GM18498 (cell line): Measurements from ENCODE around the gene ZBTB4.

Experiments used
- ATAC-seq: cut with Tn5 transposase; IDR thresholded peaks from one replicate; pipeline ENCODE4 v1.9.1; 2021; ENCODE audit warnings: mild to moderate bottlenecking, moderate library complexity; ENCODE audit not compliant: unreplicated experiment

ZBTB4 gene

DNA sequence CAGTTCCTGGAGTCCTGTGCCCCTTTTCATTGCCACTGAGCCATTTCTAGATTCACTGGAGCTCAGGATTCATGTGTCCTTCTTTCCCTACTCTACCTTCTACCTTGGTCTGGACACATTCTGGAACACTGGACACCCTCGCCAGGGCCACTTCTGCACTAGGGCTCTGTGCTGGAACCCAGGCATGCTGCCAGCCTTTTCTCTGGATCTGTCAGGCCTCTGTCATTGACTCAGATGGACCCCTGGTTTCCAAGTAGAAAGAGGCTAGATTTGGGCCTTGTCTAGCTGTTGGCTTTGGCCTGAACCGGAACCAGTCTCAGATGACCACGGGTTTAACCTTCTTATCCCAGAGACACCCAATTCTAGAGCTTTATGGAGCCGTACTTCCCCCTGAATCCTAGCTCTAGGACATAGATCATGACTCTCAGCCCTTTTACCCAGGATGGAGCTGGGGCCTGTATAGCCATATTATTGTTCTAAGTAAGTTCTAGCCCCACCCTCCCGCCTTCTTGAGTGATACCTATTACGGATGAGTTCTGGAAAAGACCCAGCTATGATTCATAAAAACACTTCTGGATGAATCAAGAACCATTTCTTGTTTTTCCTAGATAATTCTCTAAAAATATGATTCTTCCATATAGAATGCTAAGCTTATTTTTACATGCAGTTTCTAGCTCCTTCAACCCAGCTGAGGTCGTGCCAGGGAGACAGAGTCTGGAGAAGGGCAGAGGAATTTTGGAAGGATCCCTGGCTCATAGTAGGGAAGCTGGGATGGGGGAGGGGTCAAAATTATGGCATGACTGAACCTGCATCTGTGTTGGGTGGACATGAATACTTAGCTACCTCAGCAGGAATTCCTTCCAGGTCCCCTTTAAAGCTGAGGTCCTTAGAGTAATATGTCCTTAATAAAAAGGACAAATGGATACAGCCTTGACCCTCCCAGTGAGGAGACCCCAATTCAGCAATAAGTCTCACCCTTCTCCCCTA, 35.6 kb downstream of the ZBTB4 start:
- no peak for ATAC-seq

DNA sequence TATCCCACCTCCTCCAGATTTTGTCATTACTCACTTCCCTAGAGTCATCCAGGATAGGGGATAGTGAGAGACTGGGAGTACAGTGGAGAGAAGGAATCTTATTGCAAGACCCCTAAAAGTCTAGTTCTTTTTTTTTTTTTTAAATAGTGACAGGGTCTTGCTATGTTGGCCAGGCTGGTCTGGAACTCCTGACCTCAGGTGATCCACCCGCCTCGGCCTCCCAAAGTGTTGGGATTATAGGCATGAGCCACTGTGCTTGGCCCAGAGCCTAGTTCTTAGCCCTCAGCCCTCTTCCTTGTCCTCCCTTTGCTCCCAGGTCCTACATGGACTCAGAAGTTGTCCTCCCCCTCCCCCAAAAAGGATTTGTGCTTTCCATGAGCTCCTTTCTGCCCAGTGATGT, 37.3 kb downstream of the ZBTB4 start:
- no peak for ATAC-seq

DNA sequence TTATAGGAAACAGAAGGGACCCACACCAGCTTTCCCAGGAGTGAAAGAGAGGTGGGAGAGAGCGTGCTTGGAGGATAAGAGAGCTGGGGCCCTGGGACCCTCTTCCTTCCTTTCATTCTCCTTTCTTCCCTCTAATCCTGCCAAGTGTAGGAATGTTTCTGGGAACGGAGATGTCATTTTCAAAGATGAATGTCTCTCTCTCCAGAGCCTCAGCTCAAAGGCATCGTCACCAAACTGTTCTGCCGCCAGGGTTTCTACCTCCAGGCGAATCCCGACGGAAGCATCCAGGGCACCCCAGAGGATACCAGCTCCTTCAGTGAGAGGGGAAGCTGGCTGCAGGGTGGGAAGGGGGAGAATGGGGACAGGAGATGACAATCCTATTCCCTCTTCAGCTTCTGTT, 38.2 kb downstream of the ZBTB4 start:
- no peak for ATAC-seq

DNA sequence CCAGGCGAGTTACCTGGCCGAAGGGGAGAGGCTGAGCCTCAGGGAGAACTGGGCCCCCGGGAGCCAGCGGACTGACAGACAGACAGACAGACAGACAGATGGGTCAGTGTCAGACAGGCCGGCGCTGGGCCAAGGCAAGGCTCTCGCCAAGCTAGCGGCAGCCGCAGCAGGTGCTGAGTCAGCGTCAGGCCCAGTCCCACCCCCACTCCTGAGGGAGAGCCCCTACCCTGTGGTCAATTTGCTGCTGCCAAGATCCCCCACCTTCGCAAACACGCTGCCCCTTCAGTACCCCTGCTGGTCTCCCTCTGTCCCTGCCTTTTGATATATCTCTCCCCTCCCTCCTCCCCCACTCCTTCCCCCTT, 38.6 kb downstream of the ZBTB4 start:
- no peak for ATAC-seq

DNA sequence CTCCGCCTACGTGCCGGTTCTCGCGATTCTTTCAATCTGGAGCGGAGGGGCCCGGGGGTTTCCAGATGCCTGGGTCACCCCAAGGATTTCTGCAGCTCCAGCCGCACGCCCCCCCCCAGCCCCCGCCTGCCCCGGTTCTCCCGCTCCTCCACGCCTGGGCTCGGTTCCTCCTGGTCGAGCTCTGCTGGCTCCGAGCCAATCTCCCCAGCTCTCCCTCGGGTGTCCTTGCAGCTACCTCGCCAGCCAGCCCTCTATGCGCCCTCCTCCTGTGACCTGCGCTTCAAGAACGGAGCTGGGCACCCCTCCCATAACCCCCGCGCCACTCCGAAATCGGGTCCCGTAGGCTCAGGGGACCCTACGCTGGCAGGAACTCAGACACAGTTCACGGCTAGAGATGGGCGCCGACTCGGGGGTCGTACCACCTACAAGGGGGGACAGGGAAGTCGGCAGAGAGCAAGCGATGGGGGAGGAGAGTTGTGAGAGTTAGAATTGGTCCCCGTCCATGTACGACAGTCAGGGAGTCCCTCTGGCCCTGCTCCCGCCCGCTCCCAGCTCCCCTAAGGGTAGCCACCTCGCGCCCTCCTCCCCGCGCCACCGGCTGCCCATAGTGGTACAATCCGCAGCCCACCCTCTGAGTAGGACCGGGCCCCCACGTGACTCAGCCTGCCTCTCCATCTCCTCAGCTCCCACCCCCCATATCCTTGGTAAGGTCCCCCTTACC, 39.2 kb downstream of the ZBTB4 start:
- no peak for ATAC-seq

DNA sequence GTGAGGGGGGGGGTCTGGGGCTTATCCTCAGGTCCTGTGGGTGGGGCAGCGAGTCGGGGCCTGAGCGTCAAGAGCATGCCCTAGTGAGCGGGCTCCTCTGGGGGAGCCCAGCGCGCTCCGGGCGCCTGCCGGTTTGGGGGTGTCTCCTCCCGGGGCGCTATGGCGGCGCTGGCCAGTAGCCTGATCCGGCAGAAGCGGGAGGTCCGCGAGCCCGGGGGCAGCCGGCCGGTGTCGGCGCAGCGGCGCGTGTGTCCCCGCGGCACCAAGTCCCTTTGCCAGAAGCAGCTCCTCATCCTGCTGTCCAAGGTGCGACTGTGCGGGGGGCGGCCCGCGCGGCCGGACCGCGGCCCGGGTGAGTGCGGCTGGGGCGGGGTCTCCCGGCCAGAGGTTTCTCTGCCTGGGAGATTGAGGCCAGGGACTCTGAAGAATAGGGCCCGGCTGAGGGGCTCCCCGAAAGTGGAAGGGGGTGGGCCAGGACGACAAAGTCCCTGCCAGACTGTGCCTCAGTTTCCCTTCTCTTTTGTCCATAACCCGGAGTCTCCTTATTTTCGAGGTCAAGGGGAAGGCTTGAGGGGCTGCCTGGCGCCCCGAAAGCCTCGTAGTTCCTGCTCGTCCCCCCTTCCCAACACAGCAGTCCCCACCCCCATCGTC, 39.8 kb downstream of the ZBTB4 start, which contains the start of gene FGF11:
Gene FGF11, plus strand, starts transcription at position 51 of the 651 bp plus-strand sequence. Its CDS starts 109 bp downstream, at position 160.
- ATAC-seq, result no peak

DNA sequence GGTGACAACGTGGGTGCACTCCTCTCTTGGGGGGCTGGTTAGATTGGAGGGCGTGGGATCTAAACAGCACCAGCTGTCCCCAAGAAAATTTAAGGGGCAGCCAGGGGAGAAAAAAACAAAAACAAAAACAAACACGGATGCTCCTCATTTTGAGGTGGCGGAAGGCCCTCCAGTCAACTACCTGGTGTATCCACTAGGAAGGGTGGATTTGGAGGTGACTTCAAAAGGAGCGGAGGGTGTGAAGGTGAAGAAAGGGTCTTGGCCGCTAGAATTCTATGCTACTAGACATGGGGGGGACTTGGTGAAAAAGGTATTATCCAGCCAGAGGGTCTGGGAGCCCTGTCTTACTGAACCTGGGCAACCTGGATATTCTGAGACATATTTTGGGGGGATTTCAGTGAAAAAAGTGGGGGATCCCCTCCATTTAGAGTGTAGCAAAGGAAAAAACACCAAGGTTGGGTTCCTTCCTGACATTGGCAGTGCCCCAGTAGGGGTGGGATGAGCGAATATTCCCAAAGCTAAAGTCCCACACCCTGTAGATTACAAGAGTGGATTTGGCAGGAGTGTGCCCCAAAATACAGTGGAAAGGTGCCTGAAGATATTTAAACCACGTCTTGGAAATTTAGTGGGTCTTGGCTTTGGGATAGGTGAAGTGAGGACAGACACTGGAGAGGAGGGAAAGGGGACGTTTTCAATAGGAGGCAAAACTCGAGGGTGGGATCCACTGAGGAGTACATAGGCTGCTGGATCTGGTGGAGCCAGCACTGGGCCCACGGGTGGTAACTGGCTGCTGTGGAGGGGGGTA, 40.6 kb downstream of the ZBTB4 start:
- ATAC-seq, result no peak

DNA sequence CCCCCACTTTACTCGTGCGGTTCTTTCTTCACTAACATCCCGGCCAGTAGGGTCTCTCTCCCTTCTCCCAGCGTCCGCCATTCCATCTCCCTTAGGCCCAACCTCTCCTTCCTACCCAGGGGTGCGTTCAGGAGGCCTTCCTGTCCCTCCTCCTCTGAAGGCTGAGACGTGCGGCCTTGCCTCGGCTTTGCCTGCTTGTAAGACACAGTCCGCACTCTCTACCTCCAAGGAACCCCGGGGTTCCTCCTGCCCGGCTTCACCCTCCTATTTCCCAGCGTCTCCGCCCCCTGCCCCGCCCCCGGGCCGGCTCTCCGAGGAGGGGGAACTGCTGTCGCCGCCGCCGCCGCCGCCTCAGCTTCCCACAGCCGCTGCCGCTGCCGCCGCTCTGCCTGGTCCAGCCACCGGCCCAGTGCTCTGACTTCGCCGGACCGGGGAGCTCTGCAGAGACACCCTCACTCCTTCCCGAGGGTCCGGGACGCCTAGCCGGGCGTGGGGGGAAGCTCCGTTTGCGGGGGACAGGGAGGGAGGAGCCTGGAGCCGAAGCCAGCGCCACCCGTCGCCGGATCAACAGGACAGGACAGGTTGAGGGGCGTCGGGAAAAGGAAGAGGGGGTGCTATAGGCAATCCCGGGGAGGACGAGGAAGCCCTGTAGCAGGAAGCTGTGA, 41.3 kb downstream of the ZBTB4 start:
- ATAC-seq, result no peak

DNA sequence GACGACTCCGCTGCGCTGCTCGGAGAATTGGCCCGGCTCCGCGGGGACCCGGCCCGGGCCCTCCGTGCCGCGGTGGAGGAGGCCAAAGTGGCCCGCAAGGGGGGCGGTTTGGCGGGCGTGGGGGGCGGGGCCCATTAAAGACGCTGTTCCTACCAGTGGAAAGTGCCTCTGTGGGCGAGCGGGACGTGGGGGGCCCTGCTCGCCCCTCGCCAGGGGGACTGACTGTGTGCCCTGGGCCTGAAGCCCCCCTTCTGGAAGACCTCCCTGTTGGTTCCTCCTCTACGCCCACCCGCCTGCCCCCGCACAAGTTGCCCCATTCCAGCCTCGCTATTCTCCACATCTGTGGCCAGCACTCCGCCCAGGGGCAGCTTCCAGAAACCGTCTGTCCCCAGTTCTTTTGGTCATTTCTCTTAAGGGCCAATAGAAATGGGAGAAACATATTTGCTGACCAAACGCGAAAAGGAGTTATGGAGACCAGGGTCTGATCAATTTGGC, 42.0 kb downstream of the ZBTB4 start:
- no peak for ATAC-seq

DNA sequence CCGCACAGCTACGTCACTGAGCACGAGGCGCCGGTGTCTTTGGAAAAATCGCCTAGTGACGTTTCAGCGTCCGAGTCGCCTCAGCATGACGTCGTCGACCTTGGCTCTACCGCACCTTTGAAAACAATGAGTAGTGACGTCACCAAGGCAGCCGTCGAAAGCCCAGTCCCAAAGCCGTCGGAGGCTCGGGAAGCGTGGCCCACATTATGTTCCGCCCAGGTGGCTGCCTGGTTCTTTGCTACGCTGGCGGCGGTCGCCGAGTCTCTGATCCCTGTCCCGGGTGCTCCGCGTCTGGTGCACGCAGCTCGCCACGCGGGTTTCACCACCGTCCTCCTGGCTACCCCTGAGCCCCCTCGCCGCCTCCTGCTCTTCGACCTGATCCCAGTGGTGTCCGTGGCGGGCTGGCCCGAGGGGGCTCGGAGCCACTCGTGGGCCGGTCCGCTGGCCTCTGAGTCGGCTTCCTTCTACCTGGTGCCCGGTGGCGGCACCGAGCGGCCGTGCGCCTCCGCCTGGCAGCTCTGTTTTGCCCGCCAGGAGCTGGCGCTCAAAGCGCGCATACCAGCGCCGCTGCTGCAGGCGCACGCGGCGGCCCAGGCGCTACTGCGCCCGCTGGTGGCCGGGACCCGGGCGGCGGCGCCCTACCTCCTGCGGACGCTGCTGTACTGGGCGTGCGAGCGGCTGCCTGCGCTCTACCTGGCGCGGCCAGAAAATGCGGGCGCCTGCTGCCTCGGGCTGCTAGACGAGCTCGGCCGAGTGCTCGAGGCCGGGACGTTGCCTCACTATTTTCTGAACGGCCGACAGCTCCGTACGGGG, 42.7 kb downstream of the ZBTB4 start:
- no peak for ATAC-seq

DNA sequence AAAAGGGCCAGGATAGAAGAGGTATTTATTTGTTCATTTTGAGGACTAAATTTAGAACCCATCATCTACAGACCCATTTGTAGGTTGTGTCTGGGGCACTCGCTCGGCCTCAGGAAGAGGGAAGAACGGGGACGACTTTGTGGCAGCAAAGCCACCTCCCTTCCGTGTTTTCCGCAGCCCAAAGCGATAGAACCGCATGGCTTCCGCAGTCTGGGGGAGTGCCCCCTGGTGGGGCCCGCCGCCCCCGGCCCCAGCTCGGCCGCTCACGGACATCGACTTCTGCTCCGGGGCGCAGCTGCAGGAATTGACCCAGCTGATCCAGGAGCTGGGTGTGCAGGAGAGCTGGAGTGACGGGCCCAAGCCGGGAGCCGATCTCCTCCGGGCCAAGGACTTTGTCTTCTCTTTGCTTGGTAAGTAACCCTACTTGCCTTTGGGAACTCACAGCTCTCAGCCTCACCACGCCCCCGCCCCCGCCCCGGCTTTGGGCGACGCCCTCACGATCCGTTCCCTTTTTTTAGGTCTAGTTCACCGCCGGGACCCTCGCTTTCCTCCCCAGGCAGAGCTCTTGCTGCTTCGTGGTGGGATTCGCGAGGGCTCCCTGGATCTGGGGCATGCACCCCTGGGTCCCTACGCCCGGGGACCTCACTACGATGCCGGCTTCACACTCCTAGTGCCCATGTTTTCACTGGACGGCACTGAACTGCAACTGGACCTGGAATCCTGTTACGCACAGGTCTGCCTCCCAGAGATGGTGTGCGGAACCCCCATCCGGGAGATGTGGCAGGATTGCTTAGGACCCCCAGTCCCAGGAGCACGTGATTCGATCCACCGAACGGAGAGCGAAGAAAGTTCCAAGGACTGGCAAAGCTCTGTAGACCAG, 43.5 kb downstream of the ZBTB4 start:
- peak; percentile 15 for ATAC-seq

DNA sequence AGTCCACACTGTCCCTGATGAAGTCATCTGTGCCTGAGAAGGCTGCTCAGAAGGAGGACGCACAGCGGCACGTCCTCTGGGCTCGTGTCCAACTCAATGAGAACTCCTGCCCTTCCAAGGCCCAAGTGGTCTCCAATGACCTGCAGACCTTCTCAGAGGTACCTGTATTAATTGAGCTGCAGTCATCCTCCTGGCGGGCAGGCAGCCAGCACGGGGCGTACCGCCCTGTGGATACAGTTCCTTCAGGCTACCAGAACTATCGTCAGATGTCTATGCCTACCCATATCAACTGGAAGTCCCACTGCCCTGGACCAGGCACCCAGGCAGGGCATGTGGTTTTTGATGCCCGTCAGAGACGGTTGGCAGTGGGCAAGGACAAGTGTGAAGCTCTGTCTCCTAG, 47.1 kb downstream of the ZBTB4 start:
- no peak for ATAC-seq

DNA sequence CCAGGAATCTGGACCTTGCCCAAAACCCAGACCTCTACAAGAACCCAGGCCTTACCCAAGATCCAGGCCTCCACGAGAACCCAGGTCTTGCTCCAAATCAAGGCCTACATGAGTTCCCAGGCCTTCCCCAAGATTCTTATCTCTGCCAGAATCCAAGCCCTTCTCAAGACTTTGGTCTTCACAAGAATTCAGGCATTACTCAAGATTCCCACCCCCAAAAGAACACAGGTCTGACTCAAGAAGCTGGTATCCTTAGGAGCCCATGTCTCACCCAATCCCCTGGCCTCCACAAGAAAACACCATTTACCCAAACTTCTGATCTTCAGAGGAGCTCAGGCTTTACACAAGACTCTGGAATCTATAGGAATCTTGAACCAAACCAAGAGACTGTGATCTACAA, 48.2 kb downstream of the ZBTB4 start:
- ATAC-seq, result no peak

DNA sequence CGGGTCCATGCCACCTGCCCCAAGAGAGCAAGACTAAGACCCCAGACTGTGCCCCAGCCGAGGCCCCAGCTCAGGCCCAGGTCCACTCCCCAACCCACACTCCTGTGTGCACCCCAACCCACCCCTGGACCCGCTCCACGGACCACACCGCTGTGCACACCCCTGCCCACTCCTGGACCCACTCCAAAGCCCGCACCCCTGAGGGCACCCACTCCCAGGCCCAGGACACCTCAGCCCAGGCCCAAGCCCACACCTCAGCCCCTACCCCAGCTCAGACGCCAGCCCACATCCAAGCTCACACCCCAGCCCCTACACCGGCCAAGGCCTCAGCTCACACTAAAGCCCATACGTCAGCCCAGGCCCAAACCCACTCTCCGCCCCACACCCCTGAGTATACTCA, 49.7 kb downstream of the ZBTB4 start:
- ATAC-seq, result no peak

DNA sequence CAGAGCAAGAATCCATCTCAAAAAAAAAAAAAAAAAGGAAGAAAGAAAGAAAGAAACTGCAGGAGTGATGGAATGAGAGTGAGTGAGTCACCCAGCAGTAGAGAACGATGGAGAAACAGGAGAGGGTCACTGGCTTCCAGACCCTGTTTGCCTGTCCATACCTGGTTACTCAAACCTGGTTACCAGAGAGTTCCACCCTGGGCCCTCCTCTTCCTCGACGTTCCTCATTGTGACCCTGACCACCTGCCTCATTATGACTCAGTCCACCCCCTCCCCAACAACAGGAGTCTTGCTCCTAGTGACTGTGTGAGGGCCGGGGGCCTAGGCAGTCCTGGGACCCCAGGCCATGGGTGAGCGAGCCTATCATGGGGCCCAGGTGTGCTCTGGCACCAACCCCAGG, 50.9 kb downstream of the ZBTB4 start, which contains the start of gene SPEM3:
Gene SPEM3, plus strand, starts transcription at position 301 of the 400 bp plus-strand sequence. Its CDS starts 46 bp downstream, at position 347.
- ATAC-seq, result no peak

DNA sequence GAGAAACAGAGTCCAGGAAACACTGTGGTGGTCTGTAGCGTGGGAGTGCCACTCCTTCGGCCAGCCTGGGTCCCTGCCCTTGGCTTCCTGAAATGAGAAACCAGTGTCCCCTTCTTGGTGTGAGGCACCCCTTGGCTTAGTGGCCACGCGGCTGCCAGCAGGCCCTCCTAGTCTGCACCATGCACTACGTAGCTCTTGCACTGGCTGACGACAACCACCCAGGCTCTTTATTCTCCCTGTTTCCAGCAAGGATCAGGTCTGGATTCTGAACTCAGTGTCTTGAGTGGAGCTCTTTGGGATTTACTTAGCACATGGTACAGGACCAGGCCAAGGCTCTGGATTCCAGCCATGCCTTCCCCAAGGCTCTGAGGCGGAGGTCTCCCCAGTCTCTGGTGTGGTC, 51.9 kb downstream of the ZBTB4 start:
- ATAC-seq, result no peak

DNA sequence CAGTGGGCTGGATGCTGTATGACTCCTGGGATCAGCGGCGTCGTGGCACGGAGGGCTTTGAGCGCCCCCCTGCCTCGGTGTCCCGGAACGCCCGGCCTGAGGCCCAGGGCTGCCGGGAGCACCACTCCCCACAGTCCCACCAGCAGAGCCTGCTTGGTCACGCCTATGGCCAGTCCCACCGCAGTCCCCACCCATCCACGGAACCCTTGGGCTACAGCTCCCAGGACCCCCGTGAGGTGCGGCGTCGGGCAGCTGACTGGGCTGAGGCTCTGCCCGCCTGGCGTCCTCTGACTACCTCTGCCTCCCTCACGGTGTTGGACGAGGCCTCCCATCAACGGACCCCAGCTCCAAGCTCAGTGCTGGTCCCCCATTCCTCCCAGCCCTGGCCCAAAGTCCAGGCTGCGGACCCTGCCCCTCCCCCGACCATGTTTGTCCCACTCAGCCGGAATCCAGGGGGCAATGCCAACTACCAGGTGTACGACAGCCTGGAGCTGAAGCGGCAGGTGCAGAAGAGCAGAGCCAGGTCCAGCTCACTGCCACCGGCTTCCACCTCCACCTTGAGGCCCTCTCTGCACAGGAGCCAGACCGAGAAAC, 52.4 kb downstream of the ZBTB4 start:
- no peak for ATAC-seq
